Hepatocyte (in vitro differentiated cells): Measurements from ENCODE around the gene KRTCAP3. TPM values are rescaled to one million over a fixed set of nuclear protein-coding genes. Genes with fewer than 3 reads are reported as not detected.

Experiments used
- DNase-seq: peaks from one replicate; pipeline ENCODE4 v3.0.0-alpha.2; 2016; ENCODE audit warnings: low spot score
- H2AFZ ChIP-seq: fragments of 200-600 bp; sonication (generic); 2 replicates; pipeline ENCODE4 v1.6.0; 2016; ENCODE audit warnings: antibody characterized with exemption, mild to moderate bottlenecking
- H3K27ac ChIP-seq: fragments of 200-600 bp; sonication (generic); 2 replicates; pipeline ENCODE4 v1.5.1; 2016; ENCODE audit warnings: mild to moderate bottlenecking
- H3K27me3 ChIP-seq: fragments of 200-600 bp; sonication (generic); 2 replicates; pipeline ENCODE4 v1.6.1; 2016
- H3K36me3 ChIP-seq: fragments of 200-600 bp; sonication (generic); replicated peaks from 2 replicates; pipeline ENCODE4 v1.5.1; 2016; ENCODE audit warnings: low read depth; ENCODE audit not compliant: insufficient read depth
- H3K4me1 ChIP-seq: fragments of 200-600 bp; sonication (generic); 2 replicates; pipeline ENCODE4 v1.5.1; 2016; ENCODE audit warnings: mild to moderate bottlenecking, moderate library complexity; ENCODE audit not compliant: insufficient read depth
- H3K4me2 ChIP-seq: fragments of 200-600 bp; sonication (generic); 2 replicates; pipeline ENCODE4 v1.6.0; 2016
- H3K4me3 ChIP-seq: fragments of 200-600 bp; sonication (generic); 2 replicates; pipeline ENCODE4 v1.5.1; 2016; ENCODE audit warnings: mild to moderate bottlenecking
- H3K79me2 ChIP-seq: fragments of 200-600 bp; sonication (generic); 2 replicates; pipeline ENCODE4 v1.6.0; 2017; ENCODE audit warnings: mild to moderate bottlenecking
- H3K9me2 ChIP-seq: fragments of 200-600 bp; sonication (generic); replicated peaks from 2 replicates; pipeline ENCODE4 v1.6.0; 2017; ENCODE audit warnings: mild to moderate bottlenecking; ENCODE audit not compliant: insufficient read depth
- H3K9me3 ChIP-seq: fragments of 200-600 bp; sonication (generic); 2 replicates; pipeline ENCODE4 v1.5.1; 2016; ENCODE audit warnings: low read depth, mild to moderate bottlenecking
- H4K20me1 ChIP-seq: fragments of 200-600 bp; sonication (generic); 2 replicates; pipeline ENCODE4 v1.6.0; 2016; ENCODE audit warnings: mild to moderate bottlenecking; ENCODE audit not compliant: insufficient read depth, poor library complexity, severe bottlenecking
- CTCF ChIP-seq: fragments of 200-600 bp; sonication (generic); IDR thresholded peaks from 2 replicates; pipeline ENCODE4 v1.5.1; 2016; ENCODE audit warnings: antibody characterized with exemption, mild to moderate bottlenecking; ENCODE audit not compliant: poor library complexity
- EZH2 ChIP-seq: fragments of 200-600 bp; sonication (generic); IDR thresholded peaks from 2 replicates; pipeline ENCODE4 v1.6.1; 2016; ENCODE audit warnings: antibody characterized with exemption, mild to moderate bottlenecking, borderline replicate concordance
- EZH2phosphoT487 ChIP-seq: fragments of 200-600 bp; sonication (generic); IDR thresholded peaks from one replicate; pipeline ENCODE4 v1.6.1; 2018; ENCODE audit warnings: antibody characterized with exemption, mild to moderate bottlenecking, low read depth, moderate library complexity; ENCODE audit not compliant: unreplicated experiment, severe bottlenecking
- whole genome bisulfite sequencing: methylation state at CpG from one replicate; pipeline ENCODE4 v1.1.6; 2016; ENCODE audit warnings: low lambda C conversion rate; ENCODE audit errors: missing lambda C conversion rate; 5-methylcytosine and 5-hydroxymethylcytosine counted together
- polyA plus RNA-seq: library from polyadenylated mRNA; unstranded; fragments of >200 nt; fragmentation: Nextera tagmentation; extraction: Ambion mirVana; gene quantifications from 2 replicates; pipeline ENCODE4 v1.2.1, GENCODE V29; 2016
- total RNA-seq: library from RNA; depleted of rRNA; stranded (reverse); fragments of >200 nt; gene quantifications from 2 replicates; pipeline ENCODE4 v1.2.3, GENCODE V29; 2014

Gene KRTCAP3
- total and polyA plus RNA-seq, 2 experiments from 2014 or later: 19.3 to 23.3 TPM

GRCh38 chr2:27400348-27401135 is 41.6 kb upstream of the KRTCAP3 start:
- H2AFZ ChIP-seq: no peak overlapping the region
- peaks cover 99% of the 10 kb centered on the region for H3K79me2 ChIP-seq
- H3K9me3 ChIP-seq: no peaks in the 10 kb centered on the region
- no peaks in the 10 kb centered on the region for H3K36me3 ChIP-seq
- H3K27ac ChIP-seq: no peak overlapping the region
- H3K4me2 ChIP-seq: no peak overlapping the region
- no peaks in the 10 kb centered on the region for H3K27me3 ChIP-seq
- H3K4me3 ChIP-seq: no peak overlapping the region
- H3K9me2 ChIP-seq: no peaks in the 10 kb centered on the region
- H3K4me1 ChIP-seq: no peaks in the 10 kb centered on the region
- DNase-seq: no peak
- peaks cover 34% of the 10 kb centered on the region for H4K20me1 ChIP-seq
- TF ChIP-seq EZH2 (no peak), CTCF (no peak), EZH2phosphoT487 (no peak)
- 93% methylated on average over 2 of the region's 2 CpGs for WGBS

- H3K79me2 ChIP-seq: peaks cover 61% of the 10 kb centered on the region
- 53% methylated on average over 16 of the region's 16 CpGs for WGBS
- no peaks in the 10 kb centered on the region for H3K9me2 ChIP-seq
- peak overlapping the region; percentile 84 for H3K4me2 ChIP-seq
- peak; percentile 70 for DNase-seq
- no peak overlapping the region for H2AFZ ChIP-seq
- TF ChIP-seq CTCF: peak; percentile 61
- no peak for TF ChIP-seq EZH2phosphoT487
- H3K27ac ChIP-seq: peak overlapping the region; percentile 90
- H3K9me3 ChIP-seq: no peaks in the 10 kb centered on the region
- H3K36me3 ChIP-seq: no peaks in the 10 kb centered on the region
- peaks cover 14% of the 10 kb centered on the region for H4K20me1 ChIP-seq
- H3K4me1 ChIP-seq: peaks cover 3% of the 10 kb centered on the region
- no peaks in the 10 kb centered on the region for H3K27me3 ChIP-seq
- H3K4me3 ChIP-seq: peak overlapping the region; percentile 83
These were observed 34.2 kb upstream of the KRTCAP3 start for GRCh38 chr2:27407798-27408491.

GRCh38 chr2:27408601-27409320 is 33.4 kb upstream of the KRTCAP3 start:
- Histone ChIP-seq H3K4me3 (peak overlapping the region; percentile 83), H4K20me1 (peaks cover 7% of the 10 kb centered on the region), H3K27ac (peak overlapping the region; percentile 90), H3K4me2 (peak overlapping the region; percentile 84), H2AFZ (peak overlapping the region; percentile 85), H3K27me3 (no peaks in the 10 kb centered on the region), H3K9me3 (no peaks in the 10 kb centered on the region), H3K79me2 (peaks cover 53% of the 10 kb centered on the region), H3K36me3 (no peaks in the 10 kb centered on the region), H3K4me1 (peaks cover 3% of the 10 kb centered on the region), H3K9me2 (no peaks in the 10 kb centered on the region)
- no peak for TF ChIP-seq CTCF
- no peak for TF ChIP-seq EZH2phosphoT487
- TF ChIP-seq EZH2: no peak
- DNase-seq: no peak
- under 1% methylated on average over 33 of the region's 33 CpGs for WGBS
